ENCODE data around the gene PANX3. TPM values are rescaled to one million over a fixed set of nuclear protein-coding genes. Genes with fewer than 3 reads are reported as not detected.

PANX3 gene
- polyA plus RNA-seq, 1 donor (not counting 4 experiments of a cell fraction or from before 2014, with no cell fraction given) = not detected

- Histone ChIP-seq H3K27me3 (ENCODE audit: control insufficient read depth, extremely low read depth, insufficient read depth, low read length) (no peaks in the 10 kb centered on the region), H3K4me1 (ENCODE audit: control insufficient read depth, extremely low read depth, insufficient read depth, low read length) (no peaks in the 10 kb centered on the region), H3K36me3 (ENCODE audit: control insufficient read depth in 2 of 2, extremely low read depth in 1 of 2, insufficient read depth in 2 of 2, low read length in 2 of 2) (no peaks in the 10 kb centered on the region), H3K9ac (ENCODE audit: control insufficient read depth, extremely low read depth, insufficient read depth, low read length) (no peak overlapping the region), H3K27ac (ENCODE audit: control insufficient read depth, insufficient read depth, low read length) (no peak overlapping the region), H3K4me2 (ENCODE audit: control insufficient read depth, extremely low read depth, insufficient read depth, low read depth, low read length) (no peak overlapping the region), H3K4me3 (ENCODE audit: control insufficient read depth in 2 of 3, extremely low read depth in 1 of 3, insufficient read depth in 2 of 3, low read depth in 1 of 3, low read length in 3 of 3) (no peak overlapping the region), H3K79me2 (ENCODE audit: control insufficient read depth, insufficient read depth, low read length) (no peaks in the 10 kb centered on the region), H2AFZ (ENCODE audit: control insufficient read depth, low read length) (no peak overlapping the region), H3K9me3 (ENCODE audit: control insufficient read depth, low read depth, low read length) (no peaks in the 10 kb centered on the region), H4K20me1 (ENCODE audit: control insufficient read depth, extremely low read depth, insufficient read depth, low read length) (no peaks in the 10 kb centered on the region), H3K9me1 (ENCODE audit: control insufficient read depth, extremely low read depth, insufficient read depth, low read length) (no peaks in the 10 kb centered on the region)
- DNase-seq (ENCODE audit: low read depth, low spot score) (no peak), FAIRE-seq (no peak)
- no peak for TF ChIP-seq EZH2 (IDR thresholded peaks at IDR 0.05; ENCODE audit: low read length)
- TF ChIP-seq CTCF (optimal IDR thresholded peaks at IDR 0.05 in 1 of 3, IDR thresholded peaks at IDR 0.05 in 1 of 3, conservative IDR thresholded peaks at IDR 0.05 in 1 of 3; ENCODE audit: extremely low read depth in 1 of 3, insufficient read depth in 2 of 3, low read length in 3 of 3) = no peak
- dilution Hi-C loops (cut with MboI; ENCODE audit: extremely low pct_ligation_motif_present, low sequenced_read_pairs) = no loop called here
Measured at GRCh38 chr11:124662106-124662505, 50.9 kb downstream of the PANX3 start.

GRCh38 chr11:124663861-124664260 lies 52.6 kb downstream of the PANX3 start:
- no peaks in the 10 kb centered on the region for H3K27me3 ChIP-seq (ENCODE audit: control insufficient read depth, extremely low read depth, insufficient read depth, low read length)
- no peak overlapping the region for H2AFZ ChIP-seq (ENCODE audit: control insufficient read depth, low read length)
- no peak overlapping the region for H3K4me2 ChIP-seq (ENCODE audit: control insufficient read depth, extremely low read depth, insufficient read depth, low read depth, low read length)
- no peaks in the 10 kb centered on the region for H3K4me1 ChIP-seq (ENCODE audit: control insufficient read depth, extremely low read depth, insufficient read depth, low read length)
- DNase-seq (ENCODE audit: low read depth, low spot score) (no peak), FAIRE-seq (no peak)
- H3K4me3 ChIP-seq (ENCODE audit: control insufficient read depth in 2 of 3, extremely low read depth in 1 of 3, insufficient read depth in 2 of 3, low read depth in 1 of 3, low read length in 3 of 3) = no peak overlapping the region
- no peaks in the 10 kb centered on the region for H3K79me2 ChIP-seq (ENCODE audit: control insufficient read depth, insufficient read depth, low read length)
- no peaks in the 10 kb centered on the region for H3K9me3 ChIP-seq (ENCODE audit: control insufficient read depth, low read depth, low read length)
- no peak for TF ChIP-seq CTCF (optimal IDR thresholded peaks at IDR 0.05 in 1 of 3, IDR thresholded peaks at IDR 0.05 in 1 of 3, conservative IDR thresholded peaks at IDR 0.05 in 1 of 3; ENCODE audit: extremely low read depth in 1 of 3, insufficient read depth in 2 of 3, low read length in 3 of 3)
- no peaks in the 10 kb centered on the region for H4K20me1 ChIP-seq (ENCODE audit: control insufficient read depth, extremely low read depth, insufficient read depth, low read length)
- no peak overlapping the region for H3K9ac ChIP-seq (ENCODE audit: control insufficient read depth, extremely low read depth, insufficient read depth, low read length)
- dilution Hi-C loops (cut with MboI; ENCODE audit: extremely low pct_ligation_motif_present, low sequenced_read_pairs) = no loop called here
- no peaks in the 10 kb centered on the region for H3K9me1 ChIP-seq (ENCODE audit: control insufficient read depth, extremely low read depth, insufficient read depth, low read length)
- no peak overlapping the region for H3K27ac ChIP-seq (ENCODE audit: control insufficient read depth, insufficient read depth, low read length)
- H3K36me3 ChIP-seq (ENCODE audit: control insufficient read depth in 2 of 2, extremely low read depth in 1 of 2, insufficient read depth in 2 of 2, low read length in 2 of 2) = no peaks in the 10 kb centered on the region
